ENCODE results near the gene SCARF2. TPM values are rescaled to one million over a fixed set of nuclear protein-coding genes. Genes with fewer than 3 reads are reported as not detected.

SCARF2 gene
- total and polyA plus RNA-seq, 9 donors = 8.9 to 22.9 (median 19.7) TPM

DNA sequence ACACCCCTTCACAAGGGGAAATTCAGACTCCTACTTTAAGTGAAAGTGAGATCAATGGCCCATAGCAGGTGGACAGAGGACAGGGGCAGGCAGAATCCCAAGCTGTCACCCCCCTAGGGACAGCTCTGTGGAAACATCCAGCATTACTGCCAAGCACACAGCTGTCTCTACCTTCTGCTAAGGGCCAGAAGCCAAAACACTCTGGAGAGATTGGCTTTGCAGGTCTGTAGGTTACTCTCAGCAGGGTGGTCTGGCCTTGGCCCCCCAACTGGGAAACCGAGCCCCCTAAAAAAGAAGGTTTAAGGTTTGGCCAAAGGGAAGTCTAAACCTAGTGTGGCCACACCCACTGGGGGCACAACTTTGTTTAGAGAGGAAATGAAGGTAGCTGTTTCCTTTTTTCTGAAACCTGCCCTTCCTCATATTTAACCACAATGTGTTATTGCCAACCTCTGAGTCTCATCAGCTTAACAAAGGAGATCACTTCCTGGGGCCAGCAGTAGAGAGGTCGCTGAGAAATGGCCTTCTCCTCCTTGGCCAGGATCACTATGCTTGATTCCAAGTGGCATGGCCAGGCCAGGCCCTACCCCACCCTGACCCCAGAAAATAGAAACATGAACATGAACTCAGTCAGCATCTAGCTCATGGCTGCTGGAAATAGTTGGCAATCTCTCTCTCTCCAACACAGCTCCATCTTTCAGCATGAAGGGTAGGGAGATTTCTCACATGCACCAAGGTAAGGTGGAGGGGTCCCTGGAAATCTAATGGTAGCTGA, 25.9 kb upstream of the SCARF2 start:
- Histone ChIP-seq H3K27me3 (ENCODE audit: control insufficient read depth, insufficient read depth, low read length) (no peaks in the 10 kb centered on the region), H3K4me1 (ENCODE audit: control insufficient read depth, insufficient read depth, low read length) (peaks cover 36% of the 10 kb centered on the region), H3K9me3 (replicated peaks; ENCODE audit: control insufficient read depth, low read depth, low read length) (no peaks in the 10 kb centered on the region), H3K4me3 (ENCODE audit: low read length) (no peak overlapping the region), H3K36me3 (ENCODE audit: control insufficient read depth, insufficient read depth, low read length) (peaks cover 57% of the 10 kb centered on the region), H3K27ac (ENCODE audit: low read length) (peak overlapping the region; percentile 10)
- DNase-seq = peak; percentile 48
- 37% methylated on average over 2 of the region's 2 CpGs for WGBS (ENCODE audit: insufficient coverage)

DNA sequence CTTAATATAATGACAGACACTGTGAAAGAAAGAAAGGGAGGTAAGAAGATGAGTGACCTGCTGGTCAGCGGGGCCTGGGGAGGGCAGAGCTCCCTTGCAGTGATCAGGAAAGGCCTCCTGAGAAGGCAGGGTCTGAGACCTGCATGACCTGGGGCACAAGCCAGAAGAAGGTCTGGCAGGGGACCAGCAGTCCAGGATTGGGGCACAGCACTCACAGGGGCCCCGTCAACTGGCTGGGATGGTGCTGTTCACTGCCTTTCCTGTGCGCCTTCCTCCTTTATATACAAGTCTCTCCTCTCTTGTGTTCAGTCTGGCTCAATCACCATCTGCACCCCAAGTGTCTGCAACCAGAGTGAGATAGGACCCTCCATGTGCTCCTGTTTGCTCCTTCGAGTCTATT, 22.2 kb upstream of the SCARF2 start:
- WGBS (ENCODE audit: insufficient coverage) = 89% methylated on average over 4 of the region's 4 CpGs
- DNase-seq = no peak
- no peak overlapping the region for H3K4me3 ChIP-seq (ENCODE audit: low read length)
- peaks cover 26% of the 10 kb centered on the region for H3K4me1 ChIP-seq (ENCODE audit: control insufficient read depth, insufficient read depth, low read length)
- H3K36me3 ChIP-seq (ENCODE audit: control insufficient read depth, insufficient read depth, low read length) = peaks cover 62% of the 10 kb centered on the region
- no peaks in the 10 kb centered on the region for H3K9me3 ChIP-seq (replicated peaks; ENCODE audit: control insufficient read depth, low read depth, low read length)
- H3K27ac ChIP-seq (ENCODE audit: low read length) = no peak overlapping the region
- H3K27me3 ChIP-seq (ENCODE audit: control insufficient read depth, insufficient read depth, low read length) = no peaks in the 10 kb centered on the region

GRCh38 chr22:20459152-20459542, 21.5 kb upstream of the SCARF2 start:
- Histone ChIP-seq H3K9me3 (replicated peaks; ENCODE audit: control insufficient read depth, low read depth, low read length) (no peaks in the 10 kb centered on the region), H3K4me1 (ENCODE audit: control insufficient read depth, insufficient read depth, low read length) (peaks cover 21% of the 10 kb centered on the region), H3K4me3 (ENCODE audit: low read length) (no peak overlapping the region), H3K36me3 (ENCODE audit: control insufficient read depth, insufficient read depth, low read length) (peaks cover 55% of the 10 kb centered on the region), H3K27ac (ENCODE audit: low read length) (no peak overlapping the region), H3K27me3 (ENCODE audit: control insufficient read depth, insufficient read depth, low read length) (no peaks in the 10 kb centered on the region)
- 65% methylated on average over 3 of the region's 3 CpGs for WGBS (ENCODE audit: insufficient coverage)
- DNase-seq = no peak

DNA sequence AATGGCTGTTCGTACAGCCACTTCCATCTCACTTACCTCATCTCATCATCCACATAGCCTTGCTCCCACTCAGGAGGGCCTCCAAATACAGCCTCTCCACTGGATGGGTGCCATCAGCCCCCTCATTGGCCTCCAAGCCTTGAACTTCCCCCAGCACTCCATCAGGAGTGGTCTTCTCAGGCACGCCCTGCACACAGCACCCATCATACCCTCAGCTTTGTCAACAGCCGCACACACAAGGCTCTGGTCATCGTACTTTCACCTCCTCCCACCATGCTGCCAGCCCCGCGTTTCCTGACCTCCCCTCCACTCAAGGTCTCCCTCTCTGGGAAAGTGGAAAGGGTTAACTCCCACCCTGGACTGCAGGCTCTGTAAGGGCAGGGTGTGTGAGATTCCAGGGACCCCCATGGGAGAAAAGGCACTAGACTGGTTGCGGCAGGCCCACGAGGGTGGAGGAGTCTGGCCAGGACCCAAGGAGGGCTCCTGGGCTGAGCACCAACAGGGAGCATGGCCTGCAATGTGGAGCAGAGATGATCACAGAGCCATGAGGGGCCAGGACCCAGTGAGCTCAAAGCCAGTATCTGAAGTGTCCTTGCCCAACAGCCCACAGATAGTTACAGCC, 21.0 kb upstream of the SCARF2 start:
- WGBS (ENCODE audit: insufficient coverage) = 55% methylated on average over 6 of the region's 8 CpGs
- H3K36me3 ChIP-seq (ENCODE audit: control insufficient read depth, insufficient read depth, low read length) = peaks cover 55% of the 10 kb centered on the region
- no peak for DNase-seq

DNA sequence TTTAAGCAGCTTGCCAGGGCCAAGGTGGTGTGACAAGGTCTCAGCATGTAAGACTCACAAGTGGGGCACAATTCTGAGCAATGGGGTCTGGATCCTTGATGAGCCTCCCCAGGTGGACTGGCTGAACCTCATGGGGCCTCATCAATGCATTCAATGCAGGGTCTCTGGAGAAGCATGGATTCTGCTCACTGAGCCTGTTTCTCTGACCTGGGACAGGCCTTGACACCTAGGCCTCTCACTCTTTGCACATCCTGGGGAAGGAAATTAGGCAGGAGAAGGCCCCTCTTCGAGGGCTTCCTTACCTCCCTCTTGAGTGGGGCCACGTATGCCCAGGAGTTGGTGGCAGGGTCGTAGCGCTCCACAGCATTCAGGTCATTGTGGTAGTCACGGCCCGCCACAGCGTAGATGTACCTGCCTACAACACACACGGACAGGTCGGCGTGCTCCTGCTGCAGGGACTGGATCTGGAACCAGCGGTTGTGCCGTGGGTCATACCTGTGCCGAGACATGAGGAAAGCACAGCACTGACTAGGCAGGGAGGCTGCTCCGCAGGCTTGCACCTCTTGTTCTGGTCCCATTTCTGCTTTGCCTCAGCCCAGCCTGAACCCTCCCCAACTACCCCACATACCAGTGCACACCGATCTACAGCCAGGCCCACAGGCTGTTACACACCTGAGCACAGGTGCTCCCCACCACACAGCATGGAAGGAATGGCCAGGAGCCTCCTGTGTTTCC, 20.0 kb upstream of the SCARF2 start:
- H3K4me1 ChIP-seq (ENCODE audit: control insufficient read depth, insufficient read depth, low read length) = peaks cover 9% of the 10 kb centered on the region
- WGBS (ENCODE audit: insufficient coverage) = 94% methylated on average over 15 of the region's 15 CpGs
- H3K36me3 ChIP-seq (ENCODE audit: control insufficient read depth, insufficient read depth, low read length) = peaks cover 54% of the 10 kb centered on the region
- DNase-seq = no peak
- H3K27me3 ChIP-seq (ENCODE audit: control insufficient read depth, insufficient read depth, low read length) = no peaks in the 10 kb centered on the region
- H3K4me3 ChIP-seq (ENCODE audit: low read length) = no peak overlapping the region
- H3K27ac ChIP-seq (ENCODE audit: low read length) = no peak overlapping the region
- no peaks in the 10 kb centered on the region for H3K9me3 ChIP-seq (replicated peaks; ENCODE audit: control insufficient read depth, low read depth, low read length)

More for the DNA sequence above, 21.0 kb upstream of the SCARF2 start:
- no peaks in the 10 kb centered on the region for H3K27me3 ChIP-seq (ENCODE audit: control insufficient read depth, insufficient read depth, low read length)
- H3K4me1 ChIP-seq (ENCODE audit: control insufficient read depth, insufficient read depth, low read length) = peaks cover 16% of the 10 kb centered on the region
- H3K27ac ChIP-seq (ENCODE audit: low read length) = no peak overlapping the region
- no peaks in the 10 kb centered on the region for H3K9me3 ChIP-seq (replicated peaks; ENCODE audit: control insufficient read depth, low read depth, low read length)
- no peak overlapping the region for H3K4me3 ChIP-seq (ENCODE audit: low read length)

GRCh38 chr22:20456722-20457076, 19.1 kb upstream of the SCARF2 start:
- Histone ChIP-seq H3K27ac (ENCODE audit: low read length) (no peak overlapping the region), H3K4me1 (ENCODE audit: control insufficient read depth, insufficient read depth, low read length) (peaks cover 9% of the 10 kb centered on the region), H3K4me3 (ENCODE audit: low read length) (no peak overlapping the region), H3K9me3 (replicated peaks; ENCODE audit: control insufficient read depth, low read depth, low read length) (no peaks in the 10 kb centered on the region), H3K36me3 (ENCODE audit: control insufficient read depth, insufficient read depth, low read length) (peaks cover 54% of the 10 kb centered on the region), H3K27me3 (ENCODE audit: control insufficient read depth, insufficient read depth, low read length) (no peaks in the 10 kb centered on the region)
- DNase-seq = no peak
- WGBS (ENCODE audit: insufficient coverage) = 100% methylated on average over 2 of the region's 3 CpGs

- H3K9me3 ChIP-seq (replicated peaks; ENCODE audit: control insufficient read depth, low read depth, low read length) = no peaks in the 10 kb centered on the region
- H3K36me3 ChIP-seq (ENCODE audit: control insufficient read depth, insufficient read depth, low read length) = peaks cover 54% of the 10 kb centered on the region
- no peak overlapping the region for H3K4me3 ChIP-seq (ENCODE audit: low read length)
- H3K27ac ChIP-seq (ENCODE audit: low read length) = no peak overlapping the region
- H3K27me3 ChIP-seq (ENCODE audit: control insufficient read depth, insufficient read depth, low read length) = no peaks in the 10 kb centered on the region
- peaks cover 9% of the 10 kb centered on the region for H3K4me1 ChIP-seq (ENCODE audit: control insufficient read depth, insufficient read depth, low read length)
- peak; percentile 90 for DNase-seq
- WGBS (ENCODE audit: insufficient coverage) = 4% methylated on average over 5 of the region's 6 CpGs
These were observed 18.6 kb upstream of the SCARF2 start for GRCh38 chr22:20456064-20456721.

DNA sequence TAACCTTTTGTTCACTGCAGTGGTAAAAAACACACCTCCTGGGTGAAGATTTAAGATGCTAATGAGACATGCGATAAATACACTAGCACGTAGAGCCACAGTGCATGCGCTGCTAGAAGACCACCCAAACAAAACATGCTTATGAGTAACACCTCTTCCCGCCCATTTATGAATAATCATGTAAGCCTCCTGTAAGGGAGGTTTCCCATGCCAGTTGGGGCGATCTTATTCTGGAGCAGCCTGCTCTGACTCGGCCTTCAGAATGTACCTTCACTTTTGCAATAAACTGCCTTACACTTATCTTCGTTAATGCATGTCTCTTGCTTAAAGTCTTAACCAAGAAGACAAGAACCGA, 18.1 kb upstream of the SCARF2 start:
- Histone ChIP-seq H3K9me3 (replicated peaks; ENCODE audit: control insufficient read depth, low read depth, low read length) (no peaks in the 10 kb centered on the region), H3K36me3 (ENCODE audit: control insufficient read depth, insufficient read depth, low read length) (peaks cover 57% of the 10 kb centered on the region)

GRCh38 chr22:20453222-20453621, 15.6 kb upstream of the SCARF2 start:
- peaks cover 47% of the 10 kb centered on the region for H3K36me3 ChIP-seq (ENCODE audit: control insufficient read depth, insufficient read depth, low read length)
- WGBS (ENCODE audit: insufficient coverage) = no CpG with 5 or more reads among the region's 3 CpGs
- peaks cover 6% of the 10 kb centered on the region for H3K4me1 ChIP-seq (ENCODE audit: control insufficient read depth, insufficient read depth, low read length)
- DNase-seq = no peak
- no peaks in the 10 kb centered on the region for H3K9me3 ChIP-seq (replicated peaks; ENCODE audit: control insufficient read depth, low read depth, low read length)
- H3K4me3 ChIP-seq (ENCODE audit: low read length) = no peak overlapping the region
- no peaks in the 10 kb centered on the region for H3K27me3 ChIP-seq (ENCODE audit: control insufficient read depth, insufficient read depth, low read length)
- no peak overlapping the region for H3K27ac ChIP-seq (ENCODE audit: low read length)

More for the DNA sequence above, 18.1 kb upstream of the SCARF2 start:
- Histone ChIP-seq H3K27me3 (ENCODE audit: control insufficient read depth, insufficient read depth, low read length) (no peaks in the 10 kb centered on the region), H3K27ac (ENCODE audit: low read length) (no peak overlapping the region), H3K4me3 (ENCODE audit: low read length) (no peak overlapping the region), H3K4me1 (ENCODE audit: control insufficient read depth, insufficient read depth, low read length) (peaks cover 9% of the 10 kb centered on the region)
- WGBS (ENCODE audit: insufficient coverage) = 90% methylated on average over 2 of the region's 8 CpGs
- no peak for DNase-seq

DNA sequence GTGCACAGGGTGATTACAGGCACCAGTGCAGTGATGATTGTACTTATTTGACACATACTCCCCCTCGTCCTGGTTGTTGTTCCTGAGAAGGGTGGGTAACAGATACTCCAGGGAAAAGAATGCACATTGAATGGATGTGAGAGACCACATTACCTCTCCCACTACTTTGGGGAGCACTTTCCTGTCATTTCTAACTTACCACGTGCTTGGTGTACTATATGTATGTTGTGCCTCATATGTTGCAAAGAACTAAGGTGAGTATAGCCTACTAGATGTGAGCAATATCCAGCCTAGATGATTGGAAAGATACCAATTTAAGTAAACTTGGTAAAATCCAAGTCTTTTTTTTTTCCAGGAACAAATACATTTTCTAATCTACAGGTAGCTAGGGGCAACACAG, 14.3 kb upstream of the SCARF2 start:
- no CpG with 5 or more reads among the region's 2 CpGs for WGBS (ENCODE audit: insufficient coverage)
- H3K36me3 ChIP-seq (ENCODE audit: control insufficient read depth, insufficient read depth, low read length) = peaks cover 39% of the 10 kb centered on the region
- no peak overlapping the region for H3K27ac ChIP-seq (ENCODE audit: low read length)
- no peak for DNase-seq
- no peaks in the 10 kb centered on the region for H3K27me3 ChIP-seq (ENCODE audit: control insufficient read depth, insufficient read depth, low read length)
- H3K4me1 ChIP-seq (ENCODE audit: control insufficient read depth, insufficient read depth, low read length) = peaks cover 6% of the 10 kb centered on the region
- H3K4me3 ChIP-seq (ENCODE audit: low read length) = no peak overlapping the region
- no peaks in the 10 kb centered on the region for H3K9me3 ChIP-seq (replicated peaks; ENCODE audit: control insufficient read depth, low read depth, low read length)

All from muscle of leg (tissue), 11 donors.